ENCODE data around the gene C5orf22.

The C5orf22 gene

DNA sequence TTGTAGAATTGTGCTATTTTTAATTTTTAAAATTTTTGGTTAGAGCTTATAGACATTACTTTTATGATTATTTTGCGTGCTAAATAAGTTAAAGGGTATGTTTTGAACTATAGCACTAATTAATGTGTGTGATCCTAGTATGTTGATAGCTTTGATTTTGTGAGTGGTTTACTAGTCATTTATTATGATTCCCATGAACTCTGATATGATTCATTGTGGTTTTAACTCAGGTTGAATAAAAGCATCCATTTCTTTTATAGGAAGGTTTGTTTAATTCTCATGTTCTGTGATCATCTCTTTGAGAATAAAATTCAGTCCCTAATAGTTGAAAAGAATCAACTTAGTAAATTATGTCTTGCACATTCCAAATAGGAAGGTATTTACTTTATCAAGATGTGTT lies 22.5 kb downstream of the C5orf22 start:
- H3K79me2 ChIP-seq (ENCODE audit: control insufficient read depth, low read length), result no peaks in the 10 kb centered on the region
- H3K36me3 ChIP-seq (ENCODE audit: control insufficient read depth, low read length), result peaks cover 17% of the 10 kb centered on the region
- TF ChIP-seq EZH2phosphoT487 (IDR thresholded peaks at IDR 0.05; ENCODE audit: borderline replicate concordance, low read length), result no peak
- TF ChIP-seq, protein P1, sequence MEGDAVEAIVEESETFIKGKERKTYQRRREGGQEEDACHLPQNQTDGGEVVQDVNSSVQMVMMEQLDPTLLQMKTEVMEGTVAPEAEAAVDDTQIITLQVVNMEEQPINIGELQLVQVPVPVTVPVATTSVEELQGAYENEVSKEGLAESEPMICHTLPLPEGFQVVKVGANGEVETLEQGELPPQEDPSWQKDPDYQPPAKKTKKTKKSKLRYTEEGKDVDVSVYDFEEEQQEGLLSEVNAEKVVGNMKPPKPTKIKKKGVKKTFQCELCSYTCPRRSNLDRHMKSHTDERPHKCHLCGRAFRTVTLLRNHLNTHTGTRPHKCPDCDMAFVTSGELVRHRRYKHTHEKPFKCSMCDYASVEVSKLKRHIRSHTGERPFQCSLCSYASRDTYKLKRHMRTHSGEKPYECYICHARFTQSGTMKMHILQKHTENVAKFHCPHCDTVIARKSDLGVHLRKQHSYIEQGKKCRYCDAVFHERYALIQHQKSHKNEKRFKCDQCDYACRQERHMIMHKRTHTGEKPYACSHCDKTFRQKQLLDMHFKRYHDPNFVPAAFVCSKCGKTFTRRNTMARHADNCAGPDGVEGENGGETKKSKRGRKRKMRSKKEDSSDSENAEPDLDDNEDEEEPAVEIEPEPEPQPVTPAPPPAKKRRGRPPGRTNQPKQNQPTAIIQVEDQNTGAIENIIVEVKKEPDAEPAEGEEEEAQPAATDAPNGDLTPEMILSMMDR (IDR thresholded peaks at IDR 0.05; ENCODE audit: low read depth, low read length, poor library complexity, severe bottlenecking), result no peak
- H3K9me2 ChIP-seq (replicated peaks; ENCODE audit: control insufficient read depth, low read length), result no peaks in the 10 kb centered on the region
- no peaks in the 10 kb centered on the region for H3K4me1 ChIP-seq (ENCODE audit: control insufficient read depth, low read length)
- H3K9me3 ChIP-seq (ENCODE audit: control insufficient read depth, insufficient read depth, low read length), result no peaks in the 10 kb centered on the region
- H3K27me3 ChIP-seq (ENCODE audit: control insufficient read depth, low read length), result no peaks in the 10 kb centered on the region
- no peak overlapping the region for H3K4me2 ChIP-seq (ENCODE audit: low read length)
- no peak overlapping the region for H3K27ac ChIP-seq (ENCODE audit: low read depth, low read length)
- no peak overlapping the region for H3K4me3 ChIP-seq (ENCODE audit: low read length)
- H3F3A ChIP-seq (ENCODE audit: control insufficient read depth, insufficient read depth), result no peaks in the 10 kb centered on the region
- H4K20me1 ChIP-seq (ENCODE audit: control insufficient read depth, insufficient read depth, low read depth, low read length), result no peaks in the 10 kb centered on the region

DNA sequence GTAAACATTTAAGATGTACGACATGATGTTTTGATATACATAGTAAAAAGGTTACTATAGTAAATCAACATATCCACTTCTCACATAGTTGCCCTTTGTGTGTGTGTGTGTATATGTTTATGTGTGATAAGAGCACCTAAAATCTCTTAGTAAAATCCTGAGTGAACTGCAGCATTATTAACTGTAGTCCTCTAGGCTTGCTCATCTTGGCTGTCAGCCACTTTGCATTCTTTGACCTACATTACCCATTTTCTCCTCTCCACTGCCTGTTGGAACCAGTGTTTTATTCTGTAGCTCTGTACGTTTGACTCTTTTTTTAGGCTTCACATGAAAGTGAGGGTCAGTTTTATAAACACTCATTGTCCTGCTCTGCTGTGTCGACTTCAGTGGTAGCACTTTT lies 24.4 kb downstream of the C5orf22 start:
- no peak for TF ChIP-seq EZH2phosphoT487 (IDR thresholded peaks at IDR 0.05; ENCODE audit: borderline replicate concordance, low read length)
- TF ChIP-seq, protein P1 (IDR thresholded peaks at IDR 0.05; ENCODE audit: low read depth, low read length, poor library complexity, severe bottlenecking), result no peak
- Histone ChIP-seq H3K27ac (ENCODE audit: low read depth, low read length) (no peak overlapping the region), H3K4me2 (ENCODE audit: low read length) (no peak overlapping the region), H4K20me1 (ENCODE audit: control insufficient read depth, insufficient read depth, low read depth, low read length) (no peaks in the 10 kb centered on the region), H3K9me2 (replicated peaks; ENCODE audit: control insufficient read depth, low read length) (no peaks in the 10 kb centered on the region), H3K9me3 (ENCODE audit: control insufficient read depth, insufficient read depth, low read length) (no peaks in the 10 kb centered on the region), H3K79me2 (ENCODE audit: control insufficient read depth, low read length) (no peaks in the 10 kb centered on the region), H3K27me3 (ENCODE audit: control insufficient read depth, low read length) (no peaks in the 10 kb centered on the region), H3K4me3 (ENCODE audit: low read length) (no peak overlapping the region), H3K36me3 (ENCODE audit: control insufficient read depth, low read length) (peaks cover 15% of the 10 kb centered on the region), H3K4me1 (ENCODE audit: control insufficient read depth, low read length) (no peaks in the 10 kb centered on the region), H3F3A (ENCODE audit: control insufficient read depth, insufficient read depth) (no peaks in the 10 kb centered on the region)

DNA sequence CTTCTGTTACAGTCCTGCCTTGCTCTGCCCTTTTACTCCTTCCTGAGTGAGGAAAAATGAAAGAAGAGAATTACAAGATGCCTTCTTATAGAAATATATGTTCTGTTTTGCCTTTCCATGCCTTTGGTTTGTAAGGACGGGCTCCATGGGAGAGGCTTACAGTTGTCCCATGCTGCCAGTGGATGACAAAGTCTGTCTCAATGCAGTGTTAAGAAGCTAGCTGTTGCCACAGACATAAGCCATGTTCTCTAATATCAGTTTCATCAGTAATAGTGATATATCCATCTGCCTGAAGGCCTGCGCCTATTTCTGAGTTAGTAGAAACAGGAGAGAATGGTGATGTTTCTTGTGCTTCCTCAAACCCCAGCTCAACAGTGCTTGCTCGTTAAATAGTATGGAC lies 27.8 kb downstream of the C5orf22 start:
- H3F3A ChIP-seq (ENCODE audit: control insufficient read depth, insufficient read depth), result no peaks in the 10 kb centered on the region
- TF ChIP-seq, protein P1 (IDR thresholded peaks at IDR 0.05; ENCODE audit: low read depth, low read length, poor library complexity, severe bottlenecking), result no peak
- TF ChIP-seq EZH2phosphoT487 (IDR thresholded peaks at IDR 0.05; ENCODE audit: borderline replicate concordance, low read length), result no peak
- H3K4me2 ChIP-seq (ENCODE audit: low read length), result no peak overlapping the region
- no peaks in the 10 kb centered on the region for H3K79me2 ChIP-seq (ENCODE audit: control insufficient read depth, low read length)
- H3K36me3 ChIP-seq (ENCODE audit: control insufficient read depth, low read length), result no peaks in the 10 kb centered on the region
- H4K20me1 ChIP-seq (ENCODE audit: control insufficient read depth, insufficient read depth, low read depth, low read length), result no peaks in the 10 kb centered on the region
- H3K27me3 ChIP-seq (ENCODE audit: control insufficient read depth, low read length), result no peaks in the 10 kb centered on the region
- no peaks in the 10 kb centered on the region for H3K9me2 ChIP-seq (replicated peaks; ENCODE audit: control insufficient read depth, low read length)
- H3K4me3 ChIP-seq (ENCODE audit: low read length), result no peak overlapping the region
- H3K9me3 ChIP-seq (ENCODE audit: control insufficient read depth, insufficient read depth, low read length), result no peaks in the 10 kb centered on the region
- no peaks in the 10 kb centered on the region for H3K4me1 ChIP-seq (ENCODE audit: control insufficient read depth, low read length)
- no peak overlapping the region for H3K27ac ChIP-seq (ENCODE audit: low read depth, low read length)

DNA sequence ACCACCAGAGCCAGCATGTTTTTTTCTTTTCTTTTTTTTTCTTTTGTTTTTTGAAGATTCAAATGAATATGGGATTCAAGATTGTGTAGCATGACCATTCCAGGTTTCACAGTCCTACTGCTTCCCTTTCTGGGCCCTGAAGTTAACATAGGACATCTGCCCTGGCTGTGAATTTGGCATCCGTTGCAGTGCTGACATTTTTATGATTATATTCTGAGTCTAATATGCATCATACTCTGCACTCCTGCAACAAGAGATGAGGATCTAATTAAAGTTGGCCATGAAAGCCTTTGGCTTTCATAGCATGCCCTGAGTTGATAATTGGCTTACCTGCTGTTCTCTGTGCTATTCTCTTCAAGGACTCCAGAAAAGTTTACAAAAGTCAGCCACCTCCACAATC lies 29.8 kb downstream of the C5orf22 start:
- Histone ChIP-seq H3K36me3 (ENCODE audit: control insufficient read depth, low read length) (no peaks in the 10 kb centered on the region), H3K27ac (ENCODE audit: low read depth, low read length) (no peak overlapping the region), H3K4me2 (ENCODE audit: low read length) (no peak overlapping the region), H4K20me1 (ENCODE audit: control insufficient read depth, insufficient read depth, low read depth, low read length) (no peaks in the 10 kb centered on the region), H3K9me3 (ENCODE audit: control insufficient read depth, insufficient read depth, low read length) (peaks cover 9% of the 10 kb centered on the region; the same call in 1 of the 2 replicates), H3K4me1 (ENCODE audit: control insufficient read depth, low read length) (no peaks in the 10 kb centered on the region), H3K9me2 (replicated peaks; ENCODE audit: control insufficient read depth, low read length) (no peaks in the 10 kb centered on the region), H3K27me3 (ENCODE audit: control insufficient read depth, low read length) (no peaks in the 10 kb centered on the region), H3F3A (ENCODE audit: control insufficient read depth, insufficient read depth) (no peaks in the 10 kb centered on the region), H3K79me2 (ENCODE audit: control insufficient read depth, low read length) (no peaks in the 10 kb centered on the region), H3K4me3 (ENCODE audit: low read length) (no peak overlapping the region)
- TF ChIP-seq EZH2phosphoT487 (IDR thresholded peaks at IDR 0.05; ENCODE audit: borderline replicate concordance, low read length), result no peak
- TF ChIP-seq, protein P1 (IDR thresholded peaks at IDR 0.05; ENCODE audit: low read depth, low read length, poor library complexity, severe bottlenecking), result no peak

All from DOHH2 (cell line).